IMR-90 (cell line): ENCODE measurements around the gene SLITRK5. TPM values are rescaled to one million over a fixed set of nuclear protein-coding genes. Genes with fewer than 3 reads are reported as not detected.

ENCODE experiments used
- ATAC-seq: fragments of 200-7000 bp; cut with Tn5 transposase; 2 replicates; pipeline ENCODE4 v1.9.1; 2020; ENCODE audit warnings: low read depth, mild to moderate bottlenecking, moderate library complexity
- BruUV-seq: library from RNA; stranded (reverse); fragments of 400-500 nt; replicated peaks from 2 replicates; lab custom pipeline; 2021; lab: Mats Ljungman, UMichigan
- CTCF ChIA-PET: fragments of 300-600 bp; formaldehyde crosslinking; extraction: SDS; loops from one replicate; lab custom pipeline; 2021; ENCODE audit warnings: antibody characterized with exemption; lab: Yijun Ruan, JAX
- POLR2A ChIA-PET: fragments of 300-600 bp; sonication (Branson Sonifier 250); formaldehyde crosslinking; loops from one replicate; lab custom pipeline; 2022; ENCODE audit warnings: antibody characterized with exemption; ENCODE audit not compliant: unreplicated experiment; lab: Charles Lee
- DNase-seq: peaks from one replicate; pipeline ENCODE4 v3.0.0; 2013
- H2AFZ ChIP-seq: replicated peaks from 2 replicates; pipeline ENCODE3; 2013; ENCODE audit warnings: low read length, mild to moderate bottlenecking; ENCODE audit not compliant: poor library complexity
- H2AK5ac ChIP-seq: 2 replicates; pipeline ENCODE4 v1.6.1; 2013; ENCODE audit warnings: low read depth, low read length, inconsistent platforms
- H2AK9ac ChIP-seq: replicated peaks from 2 replicates; pipeline ENCODE3; 2013; ENCODE audit warnings: mild to moderate bottlenecking, low read depth, low read length, moderate library complexity; ENCODE audit not compliant: poor library complexity
- H2BK120ac ChIP-seq: 2 replicates; pipeline ENCODE4 v1.6.1; 2013; ENCODE audit warnings: low read depth, low read length, inconsistent platforms
- H2BK15ac ChIP-seq: 3 replicates; pipeline ENCODE4 v1.6.1; 2013; ENCODE audit warnings: low read depth, low read length, inconsistent platforms
- H2BK20ac ChIP-seq: 2 replicates; pipeline ENCODE4 v1.6.1; 2013; ENCODE audit warnings: low read depth, mild to moderate bottlenecking, inconsistent platforms, low read length, moderate library complexity
- H2BK5ac ChIP-seq: 2 replicates; pipeline ENCODE4 v1.6.1; 2013; ENCODE audit warnings: mild to moderate bottlenecking, low read depth, low read length, inconsistent platforms; ENCODE audit not compliant: poor library complexity, severe bottlenecking
- H3K14ac ChIP-seq: replicated peaks from 2 replicates; pipeline ENCODE4 v1.6.1; 2013; ENCODE audit warnings: low read depth, low read length, inconsistent platforms
- H3K18ac ChIP-seq: 2 replicates; pipeline ENCODE4 v1.6.1; 2013; ENCODE audit warnings: low read depth, low read length, control low read depth
- H3K23ac ChIP-seq: 2 replicates; pipeline ENCODE4 v1.6.1; 2013; ENCODE audit warnings: low read depth, low read length, inconsistent platforms
- H3K27ac ChIP-seq: 2 replicates; pipeline ENCODE4 v1.5.1; 2013; ENCODE audit warnings: mild to moderate bottlenecking, control low read depth, low read length; ENCODE audit not compliant: insufficient read depth
- H3K27me3 ChIP-seq: 2 replicates; pipeline ENCODE4 v1.6.1; 2013; ENCODE audit warnings: low read length; ENCODE audit not compliant: control insufficient read depth, insufficient read depth
- H3K36me3 ChIP-seq: 2 replicates; pipeline ENCODE4 v1.6.1; 2013; ENCODE audit warnings: low read length, mixed read lengths; ENCODE audit not compliant: control insufficient read depth, insufficient read depth
- H3K4ac ChIP-seq: 2 replicates; pipeline ENCODE4 v1.6.1; 2013; ENCODE audit warnings: low read depth, low read length, inconsistent platforms
- H3K4me1 ChIP-seq: 2 replicates; pipeline ENCODE4 v1.6.1; 2013; ENCODE audit warnings: low read length, mixed read lengths; ENCODE audit not compliant: control insufficient read depth, insufficient read depth
- H3K4me2 ChIP-seq: 2 replicates; pipeline ENCODE4 v1.6.1; 2013; ENCODE audit warnings: low read depth, mild to moderate bottlenecking, control low read depth, low read length, moderate library complexity
- H3K4me3 ChIP-seq: 2 replicates; pipeline ENCODE4 v1.5.1; 2013; ENCODE audit warnings: low read depth, mild to moderate bottlenecking, control low read depth, low read length, moderate library complexity; ENCODE audit not compliant: insufficient read depth
- H3K56ac ChIP-seq: 2 replicates; pipeline ENCODE4 v1.6.1; 2013; ENCODE audit warnings: low read length, inconsistent platforms; ENCODE audit not compliant: insufficient read depth; ENCODE audit errors: extremely low read depth
- H3K79me1 ChIP-seq, 2 experiments: 2 replicates each; pipeline ENCODE4 v1.6.1; 2013; ENCODE audit warnings: low read length in 2 of 2, inconsistent platforms in 1 of 2, low read depth in 1 of 2
- H3K9ac ChIP-seq: 2 replicates; pipeline ENCODE4 v1.6.1; 2013; ENCODE audit warnings: low read depth, low read length, control low read depth
- H3K9me1 ChIP-seq: 2 replicates; pipeline ENCODE4 v1.6.1; 2013; ENCODE audit warnings: low read length, inconsistent platforms; ENCODE audit not compliant: insufficient read depth
- H3K9me3 ChIP-seq: 2 replicates; pipeline ENCODE4 v1.6.1; 2013; ENCODE audit warnings: low read length; ENCODE audit not compliant: control insufficient read depth, insufficient read depth
- H4K20me1 ChIP-seq: 2 replicates; pipeline ENCODE4 v1.6.1; 2013; ENCODE audit warnings: low read length, inconsistent platforms; ENCODE audit not compliant: insufficient read depth
- H4K5ac ChIP-seq: 2 replicates; pipeline ENCODE4 v1.6.1; 2013; ENCODE audit warnings: mild to moderate bottlenecking, low read depth, low read length, control low read depth
- H4K8ac ChIP-seq, 2 experiments: 2 replicates each; pipeline ENCODE4 v1.6.1; 2013; ENCODE audit warnings: low read depth in 2 of 2, low read length in 2 of 2, control low read depth in 1 of 2, inconsistent platforms in 1 of 2
- H4K91ac ChIP-seq: 2 replicates; pipeline ENCODE4 v1.6.1; 2013; ENCODE audit warnings: low read depth, low read length, inconsistent platforms; ENCODE audit not compliant: insufficient read depth
- MAFK ChIP-seq: IDR thresholded peaks from 2 replicates; pipeline ENCODE4 v1.6.1; 2012; ENCODE audit warnings: low read depth, low read length, improper control_type of control experiment
- RFX5 ChIP-seq: IDR thresholded peaks from 2 replicates; pipeline ENCODE4 v1.8.0; 2012; ENCODE audit warnings: low read depth, mild to moderate bottlenecking, low read length, moderate library complexity
- WGBS, 2 experiments: methylation state at CpG; one replicate each; pipeline versions ENCODE4 v1.1.5 to v1.1.7; 2013; ENCODE audit warnings: missing lambda C conversion rate in 2 of 2; ENCODE audit not compliant: insufficient read length in 1 of 2; ENCODE audit errors: extremely low coverage in 2 of 2; 5-methylcytosine and 5-hydroxymethylcytosine counted together
- dilution Hi-C: fragments of 300-500 bp; cut with HindIII; formaldehyde crosslinking; loops from one replicate; pipeline ENCODE4 v1.14.3; 2018; ENCODE audit warnings: low sequenced_read_pairs; ENCODE audit not compliant: unreplicated experiment
- in situ Hi-C: fragments of 300-500 bp; cut with MboI; formaldehyde crosslinking; loops from 3 replicates; pipeline ENCODE4 v1.14.3; 2019; ENCODE audit warnings: low sequenced_read_pairs, inconsistent platforms, mixed read lengths
- intact Hi-C: fragments of 100-400 bp; cut with micrococcal nuclease; formaldehyde crosslinking; loops from 2 replicates; pipeline ENCODE4 v1.10.0; 2022
- polyA plus RNA-seq, 3 experiments: library from polyadenylated mRNA; depleted of rRNA; stranded (reverse); fragments of >200 nt; gene quantifications; 2 replicates each; pipeline ENCODE4 v1.2.3, GENCODE V29; 2012; ENCODE audit warnings: low replicate concordance in 1 of 3
- total RNA-seq: library from RNA; depleted of rRNA; stranded (reverse); fragments of >200 nt; gene quantifications from 2 replicates; pipeline ENCODE4 v1.2.3, GENCODE V29; 2012
- TF ChIP-seq, protein P1 (sequence below): conservative IDR thresholded peaks from 2 replicates; pipeline ENCODE4 v1.5.1; 2012; ENCODE audit warnings: mild to moderate bottlenecking, low read depth, low read length, improper control_type of control experiment

Gene SLITRK5
- total and polyA plus RNA-seq, 2 of the 4 experiments (the other 2 are of a cell fraction) = under 0.01 to 0.03 TPM

DNA sequence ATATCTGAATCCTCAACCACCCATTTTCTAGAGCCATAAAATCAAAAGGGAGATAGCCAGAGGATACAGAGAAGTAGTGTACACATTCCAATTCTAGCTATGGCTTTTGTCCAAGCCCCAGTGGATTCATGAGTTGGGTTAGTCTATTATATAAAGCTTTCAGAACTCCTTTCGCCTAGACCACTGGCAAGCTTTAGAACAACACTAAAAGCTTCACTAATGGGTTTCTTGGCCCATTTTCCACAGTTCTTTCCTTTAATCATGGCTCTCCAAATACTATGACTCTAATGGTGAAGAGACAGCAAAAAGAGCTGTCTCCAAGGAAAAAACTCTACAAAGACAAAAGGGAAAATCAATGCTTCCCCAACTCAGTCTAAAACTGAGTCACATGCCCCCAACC lies 48.2 kb upstream of the SLITRK5 start:
- WGBS, 2 experiments = no CpG with 5 or more reads among the region's 1 CpG
- peaks cover 2% of the 10 kb centered on the region; the same call in 1 of the 2 replicates for H3K9me3 ChIP-seq
- no peak overlapping the region for H3K9ac ChIP-seq
- POLR2A ChIA-PET = no interaction called here
- no peaks in the 10 kb centered on the region for H3K9me1 ChIP-seq
- no peaks in the 10 kb centered on the region for H3K4me1 ChIP-seq
- H4K91ac ChIP-seq = no peak overlapping the region
- BruUV-seq = no TSS peak
- H2AK5ac ChIP-seq = no peak overlapping the region
- no peak overlapping the region for H2AFZ ChIP-seq
- H3K4me3 ChIP-seq = no peak overlapping the region
- no peak overlapping the region for H3K56ac ChIP-seq
- DNase-seq = no peak
- H3K27me3 ChIP-seq = no peaks in the 10 kb centered on the region
- H3K36me3 ChIP-seq = no peaks in the 10 kb centered on the region
- no peak overlapping the region for H2BK5ac ChIP-seq
- CTCF ChIA-PET = no interaction called here
- no peak overlapping the region for H2BK15ac ChIP-seq
- no peaks in the 10 kb centered on the region for H3K79me1 ChIP-seq
- intact Hi-C loops (no loop called here), dilution Hi-C loops (no loop called here), in situ Hi-C loops (no loop called here)
- no peak overlapping the region for H3K4me2 ChIP-seq
- H3K23ac ChIP-seq = no peak overlapping the region
- H3K14ac ChIP-seq = no peak overlapping the region
- H4K5ac ChIP-seq = no peak overlapping the region
- no peaks in the 10 kb centered on the region for H4K20me1 ChIP-seq
- no peak for ATAC-seq
- H2BK20ac ChIP-seq = no peak overlapping the region
- no peak overlapping the region for H3K27ac ChIP-seq
- no peak overlapping the region for H2AK9ac ChIP-seq
- H4K8ac ChIP-seq = no peak overlapping the region
- TF ChIP-seq MAFK = no peak
- no peak for TF ChIP-seq RFX5
- TF ChIP-seq, protein P1, sequence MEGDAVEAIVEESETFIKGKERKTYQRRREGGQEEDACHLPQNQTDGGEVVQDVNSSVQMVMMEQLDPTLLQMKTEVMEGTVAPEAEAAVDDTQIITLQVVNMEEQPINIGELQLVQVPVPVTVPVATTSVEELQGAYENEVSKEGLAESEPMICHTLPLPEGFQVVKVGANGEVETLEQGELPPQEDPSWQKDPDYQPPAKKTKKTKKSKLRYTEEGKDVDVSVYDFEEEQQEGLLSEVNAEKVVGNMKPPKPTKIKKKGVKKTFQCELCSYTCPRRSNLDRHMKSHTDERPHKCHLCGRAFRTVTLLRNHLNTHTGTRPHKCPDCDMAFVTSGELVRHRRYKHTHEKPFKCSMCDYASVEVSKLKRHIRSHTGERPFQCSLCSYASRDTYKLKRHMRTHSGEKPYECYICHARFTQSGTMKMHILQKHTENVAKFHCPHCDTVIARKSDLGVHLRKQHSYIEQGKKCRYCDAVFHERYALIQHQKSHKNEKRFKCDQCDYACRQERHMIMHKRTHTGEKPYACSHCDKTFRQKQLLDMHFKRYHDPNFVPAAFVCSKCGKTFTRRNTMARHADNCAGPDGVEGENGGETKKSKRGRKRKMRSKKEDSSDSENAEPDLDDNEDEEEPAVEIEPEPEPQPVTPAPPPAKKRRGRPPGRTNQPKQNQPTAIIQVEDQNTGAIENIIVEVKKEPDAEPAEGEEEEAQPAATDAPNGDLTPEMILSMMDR = no peak
- no peak overlapping the region for H2BK120ac ChIP-seq
- no peak overlapping the region for H3K4ac ChIP-seq
- H3K18ac ChIP-seq = no peak overlapping the region
